Breast epithelium (tissue), 4 donors: ENCODE data around the gene SHISA2. TPM values are rescaled to one million over a fixed set of nuclear protein-coding genes. Genes with fewer than 3 reads are reported as not detected.
A peak's percentile ranks its signal among the peaks of the same experiment; 100 is the strongest.

ENCODE experiments used
- DNase-seq, 2 donors: peaks; one replicate each; pipeline ENCODE4 v3.0.0-alpha.2; 2019; ENCODE audit warnings: low spot score in 2 of 2
- H3K27ac ChIP-seq, 2 donors: fragments of 200-600 bp; sonication (generic) in 1 of 2; one replicate each; pipeline ENCODE4 v1.5.1; 2016 to 2019; ENCODE audit warnings: mild to moderate bottlenecking in 1 of 2
- H3K27me3 ChIP-seq, 2 donors: fragments of 200-600 bp; sonication (generic) in 1 of 2; one replicate each; pipeline versions ENCODE4 v1.5.1 to v1.6.0; 2017 to 2019; ENCODE audit warnings: control low read depth in 1 of 2, mild to moderate bottlenecking in 1 of 2
- H3K36me3 ChIP-seq: fragments of 200-600 bp; one replicate; pipeline ENCODE4 v1.5.1; 2019
- H3K4me1 ChIP-seq, 2 donors: fragments of 200-600 bp; sonication (generic); one replicate each; pipeline ENCODE4 v1.5.1; 2016 to 2019; ENCODE audit warnings: control low read depth in 1 of 2
- H3K4me3 ChIP-seq, 3 donors: fragments of 200-600 bp; sonication (generic); 1 replicate in 2 of 3; 2 replicates in 1 of 3; pipeline ENCODE4 v1.5.1; 2016 to 2019; ENCODE audit warnings: mild to moderate bottlenecking in 3 of 3, moderate library complexity in 2 of 3
- H3K9me3 ChIP-seq, 2 donors: fragments of 200-600 bp; sonication (generic) in 1 of 2; one replicate each; pipeline ENCODE4 v1.5.1; 2016 to 2019; ENCODE audit warnings: control low read depth in 1 of 2
- POLR2A ChIP-seq: fragments of 450-650 bp; IDR thresholded peaks from one replicate; pipeline ENCODE4 v1.6.1; 2016; ENCODE audit warnings: antibody characterized with exemption, mild to moderate bottlenecking, moderate library complexity
- POLR2AphosphoS5 ChIP-seq, 3 donors: sonication (generic); formaldehyde crosslinking; IDR thresholded peaks; one replicate each; pipeline ENCODE4 v1.6.1; 2017; ENCODE audit warnings: antibody characterized with exemption in 3 of 3
- intact Hi-C: fragments of 100-400 bp; cut with DNase I; formaldehyde crosslinking; loops from one replicate; pipeline ENCODE4 v1.15.1; 2023; ENCODE audit warnings: low total_unique reads
- total RNA-seq, 3 donors: library from RNA; depleted of rRNA; stranded (reverse); fragments of >200 nt; gene quantifications; one replicate each; pipeline ENCODE4 v1.1.0, GENCODE V29; 2016
- TF ChIP-seq, protein P1 (sequence below), 3 donors: fragments of 450-650 bp; IDR thresholded peaks; one replicate each; pipeline ENCODE4 v1.5.1; 2016 to 2017; ENCODE audit warnings: antibody characterized with exemption in 3 of 3, mild to moderate bottlenecking in 3 of 3, moderate library complexity in 3 of 3

SHISA2 gene
- total RNA-seq, 3 donors from 2014 or later: 0.64 to 43.8 (median 2.6) TPM

DNA sequence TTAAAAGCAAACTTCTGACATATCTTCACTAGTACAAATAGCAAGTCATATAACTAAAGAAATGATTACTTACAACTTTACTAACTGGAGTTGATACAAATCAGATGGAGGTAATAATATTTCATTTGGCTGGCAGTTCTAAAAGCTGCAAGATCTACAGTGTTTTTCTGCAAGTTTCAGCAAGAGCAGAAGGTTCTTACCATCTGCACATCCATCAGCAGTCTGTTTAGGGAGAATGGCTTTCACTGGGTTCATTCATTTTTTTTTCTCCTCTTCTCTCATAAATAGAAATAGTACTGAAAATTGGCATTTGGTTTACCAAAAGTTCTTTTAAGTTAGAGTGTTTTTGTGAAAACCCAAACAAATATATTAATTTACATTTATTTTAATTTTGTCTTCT, 3.1 kb upstream of the SHISA2 start:
- no peak for TF ChIP-seq POLR2A
- TF ChIP-seq POLR2AphosphoS5 (IDR thresholded peaks at IDR 0.05): no peak
- TF ChIP-seq, protein P1, sequence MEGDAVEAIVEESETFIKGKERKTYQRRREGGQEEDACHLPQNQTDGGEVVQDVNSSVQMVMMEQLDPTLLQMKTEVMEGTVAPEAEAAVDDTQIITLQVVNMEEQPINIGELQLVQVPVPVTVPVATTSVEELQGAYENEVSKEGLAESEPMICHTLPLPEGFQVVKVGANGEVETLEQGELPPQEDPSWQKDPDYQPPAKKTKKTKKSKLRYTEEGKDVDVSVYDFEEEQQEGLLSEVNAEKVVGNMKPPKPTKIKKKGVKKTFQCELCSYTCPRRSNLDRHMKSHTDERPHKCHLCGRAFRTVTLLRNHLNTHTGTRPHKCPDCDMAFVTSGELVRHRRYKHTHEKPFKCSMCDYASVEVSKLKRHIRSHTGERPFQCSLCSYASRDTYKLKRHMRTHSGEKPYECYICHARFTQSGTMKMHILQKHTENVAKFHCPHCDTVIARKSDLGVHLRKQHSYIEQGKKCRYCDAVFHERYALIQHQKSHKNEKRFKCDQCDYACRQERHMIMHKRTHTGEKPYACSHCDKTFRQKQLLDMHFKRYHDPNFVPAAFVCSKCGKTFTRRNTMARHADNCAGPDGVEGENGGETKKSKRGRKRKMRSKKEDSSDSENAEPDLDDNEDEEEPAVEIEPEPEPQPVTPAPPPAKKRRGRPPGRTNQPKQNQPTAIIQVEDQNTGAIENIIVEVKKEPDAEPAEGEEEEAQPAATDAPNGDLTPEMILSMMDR (IDR thresholded peaks at IDR 0.05): no peak
- H3K27ac ChIP-seq: no peak overlapping the region
- intact Hi-C loops: no loop called here
- no peaks in the 10 kb centered on the region for H3K9me3 ChIP-seq
- no peak overlapping the region for H3K4me3 ChIP-seq
- H3K4me1 ChIP-seq: no peaks in the 10 kb centered on the region
- no peaks in the 10 kb centered on the region for H3K36me3 ChIP-seq
- H3K27me3 ChIP-seq: peaks cover 0 to 22% of the 10 kb centered on the region in 2 donors
- no peak for DNase-seq

DNA sequence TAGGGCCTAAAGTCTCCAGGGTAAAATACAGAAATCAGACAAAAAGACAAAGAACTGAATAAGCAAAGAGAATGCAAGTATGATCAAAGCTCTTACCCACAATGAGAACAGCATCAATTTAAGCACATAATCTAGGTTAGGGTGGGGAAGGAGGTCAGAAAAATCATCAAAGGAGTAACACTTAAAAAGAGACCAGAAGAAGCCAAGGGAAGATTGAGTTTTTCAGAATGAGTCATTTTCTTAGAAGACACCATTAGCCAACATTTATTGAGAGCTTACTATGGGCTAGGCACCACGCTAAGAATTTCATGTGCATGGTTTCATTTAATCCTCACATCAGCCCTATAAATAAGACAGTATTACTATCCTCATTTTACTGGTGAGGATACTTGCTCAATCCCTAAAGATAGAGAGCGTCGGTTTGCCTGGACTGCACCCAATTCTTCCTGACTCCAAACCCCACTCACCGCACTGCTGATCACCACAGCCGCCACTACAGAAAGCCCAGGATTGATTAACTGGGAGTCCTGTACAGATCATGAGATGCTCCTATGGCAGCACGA, 1.7 kb upstream of the SHISA2 start:
- TF ChIP-seq, protein P1 (IDR thresholded peaks at IDR 0.05): no peak
- TF ChIP-seq POLR2A (no peak), POLR2AphosphoS5 (IDR thresholded peaks at IDR 0.05) (no peak)
- no peak overlapping the region for H3K4me3 ChIP-seq
- intact Hi-C loops: no loop called here
- H3K27ac ChIP-seq: no peak overlapping the region
- H3K27me3 ChIP-seq: peaks cover 0 to 29% of the 10 kb centered on the region in 2 donors
- H3K36me3 ChIP-seq: no peaks in the 10 kb centered on the region
- DNase-seq: no peak
- H3K4me1 ChIP-seq: no peaks in the 10 kb centered on the region
- no peaks in the 10 kb centered on the region for H3K9me3 ChIP-seq

DNA sequence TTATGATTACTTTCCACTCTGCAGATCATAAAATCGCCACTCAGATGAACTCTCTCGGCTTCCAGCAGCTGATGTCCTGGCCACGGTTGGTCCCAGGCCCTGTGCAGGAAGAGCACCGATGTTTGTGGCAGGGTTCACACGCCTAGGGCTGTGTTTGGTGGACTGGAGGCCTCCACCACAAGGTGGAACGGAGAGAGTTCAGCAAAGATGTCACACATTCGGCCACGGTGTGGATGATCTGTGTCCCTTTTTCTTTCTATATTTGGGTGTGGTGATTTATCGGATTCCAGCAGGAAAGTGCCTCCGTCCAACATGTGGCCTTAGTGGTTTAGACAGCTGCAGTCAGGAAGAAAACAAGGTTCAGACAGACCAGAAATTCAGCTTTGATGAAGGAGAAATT, 521 bp upstream of the SHISA2 start:
- Histone ChIP-seq H3K9me3 (no peaks in the 10 kb centered on the region), H3K4me3 (peak overlapping the region; percentile 42 to 68 (median 57)), H3K27ac (no peak overlapping the region), H3K4me1 (no peaks in the 10 kb centered on the region), H3K36me3 (no peaks in the 10 kb centered on the region), H3K27me3 (peaks cover 0 to 35% of the 10 kb centered on the region in 2 donors)
- TF ChIP-seq POLR2AphosphoS5 (IDR thresholded peaks at IDR 0.05) (no peak), POLR2A (no peak)
- TF ChIP-seq, protein P1 (IDR thresholded peaks at IDR 0.05): no peak
- no peak for DNase-seq
- intact Hi-C loops: no loop called here

DNA sequence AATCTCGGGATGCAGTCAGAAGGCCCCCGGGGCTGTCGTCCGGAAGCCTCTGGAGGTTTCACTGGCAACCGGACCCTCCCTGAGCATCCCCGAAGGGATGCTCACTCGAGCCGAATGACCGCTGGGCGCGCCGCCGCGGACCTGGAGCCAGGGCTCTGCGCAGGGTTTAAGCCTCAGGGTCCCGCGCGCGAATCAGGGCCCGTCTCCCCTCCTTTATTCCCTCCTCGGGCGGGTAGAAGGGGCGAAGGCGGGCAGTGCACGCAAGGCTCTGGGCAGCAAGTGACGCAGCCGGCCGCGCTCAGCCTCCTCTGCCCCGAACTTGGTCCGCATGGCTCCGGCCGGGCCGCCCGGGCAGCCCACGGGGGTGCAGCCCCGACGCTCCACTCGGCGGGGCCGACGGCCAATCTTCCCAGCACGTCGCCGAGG, 572 bp downstream of the SHISA2 start:
- H3K27me3 ChIP-seq: peaks cover 0 to 35% of the 10 kb centered on the region in 2 donors
- no peaks in the 10 kb centered on the region for H3K36me3 ChIP-seq
- H3K4me3 ChIP-seq: peak overlapping the region; percentile 42 to 68 (median 57)
- TF ChIP-seq POLR2AphosphoS5 (IDR thresholded peaks at IDR 0.05) (no peak), POLR2A (no peak)
- TF ChIP-seq, protein P1 (IDR thresholded peaks at IDR 0.05): no peak
- intact Hi-C loops: no loop called here
- no peaks in the 10 kb centered on the region for H3K4me1 ChIP-seq
- DNase-seq: no peak
- H3K9me3 ChIP-seq: no peaks in the 10 kb centered on the region
- H3K27ac ChIP-seq: peak overlapping the region in 1 of 2 donors; percentile 26

DNA sequence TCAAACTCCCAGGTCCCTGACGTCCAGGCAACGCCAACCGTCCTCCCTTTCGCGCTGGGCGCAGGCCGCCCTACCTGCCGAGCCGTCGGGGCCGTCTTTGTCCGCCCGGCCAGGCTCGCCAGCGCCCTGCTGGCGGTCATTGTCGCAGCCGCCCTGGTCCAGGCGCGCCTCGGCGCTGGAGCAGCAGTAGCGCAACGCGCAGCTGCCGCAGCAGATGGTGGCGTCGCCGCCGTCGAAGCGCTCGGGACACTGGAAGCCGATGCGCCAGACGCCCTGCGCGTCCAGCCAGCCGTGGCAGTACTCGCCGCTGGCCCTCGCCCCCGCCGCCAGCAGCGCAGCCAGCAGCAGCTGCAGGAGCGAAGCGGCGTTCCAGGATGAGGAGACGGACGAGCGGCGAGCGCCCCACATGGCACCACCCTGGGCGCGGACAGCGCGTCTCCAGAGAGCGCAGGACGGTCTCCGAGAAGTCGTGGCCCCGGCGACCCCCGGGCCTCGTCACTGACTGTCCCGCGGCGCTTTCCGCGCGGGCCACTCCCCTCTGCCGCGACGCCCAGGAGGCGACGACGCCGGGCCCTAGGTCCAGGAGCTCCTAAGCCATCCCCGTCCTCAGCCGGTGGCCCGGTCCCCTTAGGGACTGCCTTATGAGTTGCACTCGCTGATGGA, 1.1 kb downstream of the SHISA2 start:
- Histone ChIP-seq H3K4me3 (peak overlapping the region; percentile 42 to 68 (median 57)), H3K9me3 (no peaks in the 10 kb centered on the region), H3K27ac (no peak overlapping the region), H3K27me3 (peaks cover 0 to 35% of the 10 kb centered on the region in 2 donors), H3K4me1 (no peaks in the 10 kb centered on the region), H3K36me3 (no peaks in the 10 kb centered on the region)
- DNase-seq: no peak
- TF ChIP-seq, protein P1 (IDR thresholded peaks at IDR 0.05): no peak
- TF ChIP-seq POLR2A: no peak
- no peak for TF ChIP-seq POLR2AphosphoS5 (IDR thresholded peaks at IDR 0.05)
- intact Hi-C loops: no loop called here
